GM10266 (cell line): Measurements from ENCODE around the gene NBPF12.
"Not testable (repeated sequence)": the region's sequence is repeated elsewhere in the genome, so short reads cannot be mapped to it uniquely, and the experiment has no call there.

ENCODE experiments used
- DNase-seq: peaks from one replicate; pipeline ENCODE4 v3.0.0; 2012; ENCODE audit errors: extremely low spot score
- TF ChIP-seq, protein P1 (sequence below): IDR thresholded peaks from 2 replicates; pipeline ENCODE4 v1.5.1; 2012; ENCODE audit warnings: mild to moderate bottlenecking, low read depth; ENCODE audit not compliant: control insufficient read depth, insufficient read depth; ENCODE audit errors: missing control alignments

Gene NBPF12

DNA sequence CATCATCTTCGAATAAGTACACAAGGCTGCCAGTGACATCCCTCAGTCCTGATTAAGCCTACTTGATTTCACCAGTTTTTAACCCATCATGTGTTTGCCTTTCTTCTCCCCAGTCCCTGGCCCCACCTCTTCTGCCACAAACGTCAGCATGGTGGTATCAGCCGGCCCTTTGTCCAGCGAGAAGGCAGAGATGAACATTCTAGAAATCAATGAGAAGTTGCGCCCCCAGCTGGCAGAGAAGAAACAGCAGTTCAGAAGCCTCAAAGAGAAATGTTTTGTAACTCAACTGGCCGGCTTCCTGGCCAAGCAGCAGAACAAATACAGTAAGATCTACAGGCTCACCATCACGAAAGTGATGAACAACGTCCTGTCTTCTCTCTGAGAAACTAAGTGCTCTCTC is 28.2 kb downstream of the NBPF12 start:
- not testable (repeated sequence) for DNase-seq

DNA sequence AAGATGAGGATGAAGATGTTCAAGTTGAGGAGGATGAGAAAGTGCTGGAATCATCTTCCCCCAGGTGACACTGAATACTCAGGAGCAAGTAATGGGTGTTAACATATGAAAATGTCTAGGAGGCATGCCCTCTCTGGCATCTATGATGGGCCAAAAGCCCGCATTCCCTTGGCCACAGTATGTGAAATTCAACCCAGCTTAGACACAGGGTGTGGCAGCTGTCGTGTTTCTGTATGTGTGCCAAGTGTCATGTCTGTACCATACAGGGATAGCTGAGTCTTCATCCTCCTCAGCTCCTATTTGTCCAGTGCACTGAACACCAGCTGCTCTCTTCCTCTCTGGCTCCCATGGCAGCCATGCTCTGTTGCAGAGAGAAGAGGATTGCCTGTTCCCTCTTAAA is 32.5 kb downstream of the NBPF12 start:
- not testable (repeated sequence) for DNase-seq

DNA sequence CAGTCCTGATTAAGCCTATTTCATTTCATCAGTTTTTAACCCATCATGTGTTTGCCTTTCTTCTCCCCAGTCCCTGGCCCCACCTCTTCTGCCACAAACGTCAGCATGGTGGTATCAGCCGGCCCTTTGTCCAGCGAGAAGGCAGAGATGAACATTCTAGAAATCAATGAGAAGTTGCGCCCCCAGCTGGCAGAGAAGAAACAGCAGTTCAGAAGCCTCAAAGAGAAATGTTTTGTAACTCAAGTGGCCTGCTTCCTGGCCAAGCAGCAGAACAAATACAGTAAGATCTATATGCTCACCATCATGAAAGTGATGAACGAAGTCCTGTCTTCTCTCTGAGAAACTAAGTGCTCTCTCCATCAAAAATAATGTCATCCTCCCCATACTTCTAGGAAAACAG is 34.6 kb downstream of the NBPF12 start:
- DNase-seq, result not testable (repeated sequence)

DNA sequence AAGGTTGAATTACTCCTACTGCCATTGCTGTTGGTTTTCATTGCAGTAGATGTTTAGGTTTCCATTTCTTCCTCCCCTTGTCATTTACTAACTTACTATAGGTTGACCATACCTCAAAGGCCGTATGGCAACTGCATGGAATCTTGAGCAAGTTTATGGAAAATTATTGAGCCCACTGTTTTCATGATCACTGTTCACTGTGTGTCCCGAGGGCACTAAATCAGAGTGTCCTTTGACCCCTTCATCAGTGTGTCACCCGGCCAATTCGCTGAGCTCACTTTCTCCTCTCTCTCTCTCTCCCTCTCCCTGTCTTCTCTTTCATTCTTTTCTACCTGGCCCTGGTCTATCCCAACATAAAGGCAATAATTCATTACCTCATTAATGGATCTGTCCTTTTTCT is 47.7 kb downstream of the NBPF12 start:
- DNase-seq, result not testable (repeated sequence)

DNA sequence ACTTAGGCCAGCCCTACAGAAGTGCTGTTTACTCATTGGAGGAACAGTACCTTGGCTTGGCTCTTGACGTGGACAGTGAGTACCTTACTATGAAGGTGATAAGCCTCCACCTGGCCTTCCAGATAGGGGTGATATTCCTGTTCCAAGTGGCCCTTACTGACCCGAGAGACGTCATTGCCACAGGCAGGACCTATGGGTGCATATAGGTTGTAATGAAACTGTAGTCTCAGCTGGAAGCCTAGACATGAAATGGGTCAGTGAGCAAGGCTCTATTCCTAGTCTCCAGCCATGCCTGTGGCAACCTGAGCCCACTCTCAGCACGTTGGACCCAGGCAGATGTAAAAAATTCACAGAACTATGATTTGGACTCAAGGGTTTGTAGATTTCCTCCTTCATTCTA is 48.3 kb downstream of the NBPF12 start:
- DNase-seq, result not testable (repeated sequence)

DNA sequence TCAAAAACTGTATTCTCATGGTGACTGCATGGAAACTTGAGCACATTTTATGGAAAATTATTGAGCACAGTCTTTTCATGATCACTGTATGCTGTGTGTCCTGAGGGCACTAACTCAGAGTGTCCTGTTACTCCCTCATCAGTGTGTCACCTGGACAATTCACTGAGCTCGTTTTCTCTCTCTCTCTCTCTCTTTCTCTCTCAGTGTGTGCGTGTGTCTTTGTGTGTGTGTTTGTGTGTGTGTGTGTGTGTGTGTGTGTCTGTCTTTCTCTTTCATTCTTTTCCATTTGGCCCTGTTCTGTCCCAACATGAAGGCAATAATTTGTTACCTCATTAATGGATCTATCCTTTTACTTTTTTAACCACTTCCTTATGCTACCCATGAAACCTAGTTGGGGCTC is 49.4 kb downstream of the NBPF12 start:
- not testable (repeated sequence) for DNase-seq

DNA sequence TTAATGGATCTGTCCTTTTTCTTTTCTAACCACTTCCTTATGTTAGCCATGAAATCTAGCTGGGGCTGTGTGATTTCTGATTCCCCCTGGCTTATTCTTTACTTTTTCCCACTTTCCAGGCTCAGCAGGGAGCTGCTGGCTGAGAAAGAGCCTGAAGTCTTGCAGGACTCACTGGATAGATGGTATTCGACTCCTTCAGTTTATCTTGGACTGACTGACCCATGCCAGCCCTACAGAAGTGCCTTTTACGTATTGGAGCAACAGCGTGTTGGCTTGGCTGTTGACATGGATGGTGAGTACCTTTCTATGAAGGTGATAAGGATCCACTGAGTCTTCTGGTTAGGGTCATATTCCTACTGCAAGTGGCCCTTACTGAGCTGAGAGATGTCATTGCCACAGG is 51.3 kb downstream of the NBPF12 start:
- DNase-seq, result not testable (repeated sequence)

DNA sequence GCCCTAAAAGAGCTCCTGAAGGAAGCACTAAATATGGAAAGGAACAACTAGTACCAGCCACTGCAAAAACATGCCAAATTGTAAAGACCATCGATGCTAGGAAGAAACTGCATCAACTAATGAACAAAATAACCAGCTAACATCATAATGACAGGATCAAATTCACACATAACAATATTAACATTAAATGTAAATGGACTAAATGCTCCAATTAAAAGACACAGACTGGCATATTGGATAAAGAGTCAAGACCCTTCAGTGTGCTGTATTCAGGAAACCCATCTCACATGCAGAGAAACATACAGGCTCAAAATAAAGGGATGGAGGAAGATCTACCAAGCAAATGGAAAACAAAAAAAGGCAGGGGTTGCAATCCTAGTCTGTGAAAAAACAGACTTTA is 70.4 kb downstream of the NBPF12 start:
- not testable (repeated sequence) for DNase-seq

DNA sequence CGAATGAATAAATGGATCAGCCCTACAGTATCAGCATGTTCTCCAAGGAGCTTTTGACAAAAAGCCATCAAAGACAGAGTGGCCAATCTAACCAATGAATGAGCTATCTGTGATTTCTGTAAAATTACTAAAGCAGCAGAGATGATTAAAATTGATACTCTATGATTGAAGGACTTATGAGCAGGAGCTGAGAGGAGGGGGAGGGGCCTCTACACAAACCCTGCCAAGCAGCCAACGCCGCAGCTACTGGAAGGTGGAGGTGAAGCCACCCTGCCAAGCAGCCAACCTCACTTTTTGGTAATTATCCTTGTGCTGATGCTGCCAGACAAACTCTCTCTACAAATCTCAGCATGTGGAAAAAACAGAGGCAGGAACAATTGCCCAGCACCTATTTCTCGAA is 88.9 kb downstream of the NBPF12 start:
- not testable (repeated sequence) for DNase-seq

DNA sequence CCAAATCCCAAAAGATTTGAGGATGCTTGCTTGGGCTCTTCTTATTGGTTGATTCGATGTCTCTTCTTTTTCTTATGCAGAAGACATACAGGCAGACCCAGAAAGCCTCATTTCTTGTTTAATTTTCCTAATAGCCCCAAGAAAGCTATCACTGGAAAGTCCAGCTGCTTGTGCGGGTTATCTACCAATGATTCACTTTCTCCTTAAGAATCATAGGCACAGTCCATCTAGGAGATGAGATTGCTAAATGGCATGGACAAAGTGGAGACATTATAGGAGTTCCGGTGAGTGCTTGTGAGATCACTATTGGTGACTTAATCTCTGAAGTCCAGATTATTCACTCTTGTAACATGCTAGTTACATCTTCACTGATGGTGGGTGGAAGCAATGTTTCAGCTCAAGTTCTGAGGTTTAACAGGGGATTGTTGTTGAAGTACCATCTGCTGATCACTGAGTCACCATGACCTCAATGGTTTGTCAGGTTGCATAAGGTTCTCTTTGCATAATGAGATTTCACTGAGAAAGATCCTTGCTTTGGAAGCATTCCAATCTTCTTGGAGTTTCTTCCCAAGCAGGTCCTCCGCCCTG is 92.0 kb downstream of the NBPF12 start:
- DNase-seq, result not testable (repeated sequence)

DNA sequence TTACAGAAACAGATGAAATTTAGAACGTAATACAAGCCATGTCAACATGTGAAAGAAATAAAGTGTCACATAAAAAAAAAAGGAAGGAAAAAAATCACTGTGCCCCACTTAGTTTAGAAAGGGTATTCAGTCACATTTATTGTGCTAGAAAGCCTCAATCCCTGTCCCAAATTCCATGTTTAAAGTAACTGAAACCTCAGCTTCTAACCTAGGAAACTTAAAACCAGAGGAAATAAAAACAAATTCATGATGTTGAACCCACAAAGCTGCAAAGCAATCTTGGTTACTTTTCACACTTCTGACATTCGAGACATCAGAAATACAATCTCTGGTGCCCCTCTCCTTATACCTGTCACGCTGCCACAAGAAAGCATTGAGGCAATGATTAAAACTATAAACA is 101.8 kb downstream of the NBPF12 start:
- TF ChIP-seq, protein P1, sequence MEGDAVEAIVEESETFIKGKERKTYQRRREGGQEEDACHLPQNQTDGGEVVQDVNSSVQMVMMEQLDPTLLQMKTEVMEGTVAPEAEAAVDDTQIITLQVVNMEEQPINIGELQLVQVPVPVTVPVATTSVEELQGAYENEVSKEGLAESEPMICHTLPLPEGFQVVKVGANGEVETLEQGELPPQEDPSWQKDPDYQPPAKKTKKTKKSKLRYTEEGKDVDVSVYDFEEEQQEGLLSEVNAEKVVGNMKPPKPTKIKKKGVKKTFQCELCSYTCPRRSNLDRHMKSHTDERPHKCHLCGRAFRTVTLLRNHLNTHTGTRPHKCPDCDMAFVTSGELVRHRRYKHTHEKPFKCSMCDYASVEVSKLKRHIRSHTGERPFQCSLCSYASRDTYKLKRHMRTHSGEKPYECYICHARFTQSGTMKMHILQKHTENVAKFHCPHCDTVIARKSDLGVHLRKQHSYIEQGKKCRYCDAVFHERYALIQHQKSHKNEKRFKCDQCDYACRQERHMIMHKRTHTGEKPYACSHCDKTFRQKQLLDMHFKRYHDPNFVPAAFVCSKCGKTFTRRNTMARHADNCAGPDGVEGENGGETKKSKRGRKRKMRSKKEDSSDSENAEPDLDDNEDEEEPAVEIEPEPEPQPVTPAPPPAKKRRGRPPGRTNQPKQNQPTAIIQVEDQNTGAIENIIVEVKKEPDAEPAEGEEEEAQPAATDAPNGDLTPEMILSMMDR, result no peak
- DNase-seq, result no peak

DNA sequence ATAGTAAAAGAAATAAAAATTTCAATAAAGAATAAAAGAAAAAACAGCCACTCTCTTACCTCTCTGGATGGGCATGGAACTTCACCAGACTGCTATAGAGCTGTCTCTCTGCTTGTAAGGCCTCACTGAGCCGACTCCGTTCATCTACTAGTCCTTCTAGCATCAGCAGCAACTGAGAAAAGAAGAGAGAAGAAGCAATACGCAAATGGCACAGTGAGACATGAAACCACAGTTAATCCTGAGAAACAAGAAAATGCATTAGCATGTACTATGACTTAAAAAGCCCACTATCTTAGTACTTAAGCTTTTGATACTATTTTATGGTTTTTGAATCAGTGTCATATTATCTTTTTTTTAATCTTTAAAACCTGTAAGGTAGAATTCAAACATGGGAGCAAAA is 104.8 kb downstream of the NBPF12 start:
- not testable (repeated sequence) for DNase-seq

DNA sequence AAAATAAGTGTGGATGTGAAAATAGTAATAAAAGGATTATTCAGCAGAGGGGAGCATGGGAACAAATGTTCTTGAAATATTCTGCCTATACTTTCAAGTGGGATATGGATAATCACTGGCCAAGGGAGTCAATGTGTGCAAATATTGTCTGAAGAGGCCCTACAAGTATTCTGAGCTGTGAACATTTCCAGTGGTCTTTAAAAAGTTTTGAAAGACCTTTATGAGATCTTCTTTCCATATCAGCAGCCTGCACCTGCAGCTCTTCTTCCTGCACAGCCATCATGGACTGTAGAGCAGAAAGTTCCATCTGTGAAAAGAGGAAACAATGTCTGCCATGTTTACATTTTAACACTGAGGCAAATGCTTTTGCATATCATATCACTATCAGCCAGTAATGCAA is 106.4 kb downstream of the NBPF12 start:
- DNase-seq, result not testable (repeated sequence)
